SU-DHL-6 (cell line): ENCODE data around the gene THSD4.

Experiments used
- CTCF ChIP-seq: fragments of 200-600 bp; sonication (generic); IDR thresholded peaks from one replicate; pipeline ENCODE4 v1.5.1; 2017; ENCODE audit warnings: antibody characterized with exemption, mild to moderate bottlenecking, low read length, moderate library complexity; ENCODE audit not compliant: insufficient read depth, poor library complexity, severe bottlenecking
- EZH2phosphoT487 ChIP-seq: fragments of 200-600 bp; sonication (generic), shearing (Covaris generic); conservative IDR thresholded peaks from 2 replicates; pipeline ENCODE4 v1.6.1; 2018; ENCODE audit warnings: mild to moderate bottlenecking, antibody characterized with exemption, low read length, moderate library complexity, mixed read lengths

- TF ChIP-seq CTCF (peak; percentile 45), EZH2phosphoT487 (no peak)
Measured at GRCh38 chr15:71651750-71652186, 536.5 kb downstream of the THSD4 start.
